Thymus (tissue), 11 donors: ENCODE measurements around the gene CASP2. TPM values are rescaled to one million over a fixed set of nuclear protein-coding genes. Genes with fewer than 3 reads are reported as not detected.
A peak's percentile ranks its signal among the peaks of the same experiment; 100 is the strongest.
"Not testable (repeated sequence)": the region's sequence is repeated elsewhere in the genome, so short reads cannot be mapped to it uniquely, and the experiment has no call there.

ENCODE experiments used
- DNase-seq, 9 donors: peaks; one replicate each; pipeline ENCODE4 v3.0.0-alpha.2; 2013; ENCODE audit warnings: low spot score in 9 of 9, low read depth in 6 of 9, missing footprints in 1 of 9
- H3K27ac ChIP-seq, 2 donors: one replicate each; pipeline ENCODE4 v1.5.1; 2013; ENCODE audit warnings: control low read depth in 1 of 2, low read depth in 1 of 2, low read length in 1 of 2, mild to moderate bottlenecking in 1 of 2, moderate library complexity in 1 of 2
- H3K27me3 ChIP-seq, 2 donors: one replicate each; pipeline ENCODE4 v1.5.1; 2013; ENCODE audit warnings: low read length in 1 of 2; ENCODE audit not compliant: control insufficient read depth in 2 of 2, insufficient read depth in 1 of 2
- H3K36me3 ChIP-seq, 2 donors: one replicate each; pipeline ENCODE4 v1.5.1; 2013; ENCODE audit warnings: low read length in 1 of 2, mild to moderate bottlenecking in 1 of 2, moderate library complexity in 1 of 2; ENCODE audit not compliant: control insufficient read depth in 2 of 2, insufficient read depth in 2 of 2
- H3K4me1 ChIP-seq, 2 donors: one replicate each; pipeline ENCODE4 v1.5.1; 2013; ENCODE audit warnings: low read length in 2 of 2; ENCODE audit not compliant: control insufficient read depth in 2 of 2, insufficient read depth in 2 of 2
- H3K4me3 ChIP-seq, 2 donors: one replicate each; pipeline ENCODE4 v1.5.1; 2013; ENCODE audit warnings: low read length in 2 of 2, control low read depth in 1 of 2, mild to moderate bottlenecking in 1 of 2
- H3K9me3 ChIP-seq, 2 donors: one replicate each; pipeline ENCODE4 v1.5.1; 2013; ENCODE audit warnings: low read length in 1 of 2, mild to moderate bottlenecking in 1 of 2; ENCODE audit not compliant: control insufficient read depth in 2 of 2, insufficient read depth in 1 of 2
- WGBS: extraction: QIAGEN DNeasy Blood & Tissue Kit; methylation state at CpG from one replicate; pipeline ENCODE4 v1.1.7; 2013; 5-methylcytosine and 5-hydroxymethylcytosine counted together
- polyA plus RNA-seq: library from polyadenylated mRNA; stranded (reverse); fragments of 200-250 nt; gene quantifications from one replicate; pipeline ENCODE4 v1.2.3, GENCODE V29; 2013
- total RNA-seq: library from RNA; stranded (reverse); fragments of 120-200 nt; gene quantifications from one replicate; pipeline ENCODE4 v1.2.4, GENCODE V29; 2013
- donor health status: healthy.

CASP2 gene
- total and polyA plus RNA-seq, 2 donors, result 17.5 to 18.6 TPM

GRCh38 chr7:143285806-143286521 lies 2.2 kb upstream of the CASP2 start:
- H3K9me3 ChIP-seq, result peaks cover 0 to 7% of the 10 kb centered on the region in 2 donors
- peaks cover 25 to 47% of the 10 kb centered on the region in 2 donors for H3K4me1 ChIP-seq
- WGBS, result 99% methylated on average over 11 of the region's 11 CpGs
- no peak overlapping the region for H3K27ac ChIP-seq
- no peaks in the 10 kb centered on the region for H3K27me3 ChIP-seq
- H3K36me3 ChIP-seq, result peaks cover 0 to 3% of the 10 kb centered on the region in 2 donors
- no peak for DNase-seq
- no peak overlapping the region for H3K4me3 ChIP-seq

- Histone ChIP-seq H3K36me3 (peaks cover 0 to 7% of the 10 kb centered on the region in 2 donors), H3K27ac (no peak overlapping the region), H3K4me1 (peaks cover 25 to 47% of the 10 kb centered on the region in 2 donors), H3K9me3 (peaks cover 0 to 7% of the 10 kb centered on the region in 2 donors), H3K4me3 (no peak overlapping the region), H3K27me3 (no peaks in the 10 kb centered on the region)
- 100% methylated on average over 6 of the region's 6 CpGs for WGBS
- no peak for DNase-seq
Measured at GRCh38 chr7:143286522-143286890, 1.6 kb upstream of the CASP2 start.

- peak overlapping the region; percentile 87 to 97 for H3K4me3 ChIP-seq
- H3K9me3 ChIP-seq, result peaks cover 0 to 7% of the 10 kb centered on the region in 2 donors
- peaks cover 25 to 47% of the 10 kb centered on the region in 2 donors for H3K4me1 ChIP-seq
- H3K36me3 ChIP-seq, result peaks cover 4 to 15% of the 10 kb centered on the region in 2 donors
- 84% methylated on average over 17 of the region's 17 CpGs for WGBS
- H3K27me3 ChIP-seq, result no peaks in the 10 kb centered on the region
- DNase-seq, result no peak
- peak overlapping the region; percentile 32 to 65 for H3K27ac ChIP-seq
Measured at GRCh38 chr7:143287339-143287934, 714 bp upstream of the CASP2 start.

GRCh38 chr7:143288836-143289235 lies 685 bp downstream of the CASP2 start:
- Histone ChIP-seq H3K36me3 (peaks cover 17 to 29% of the 10 kb centered on the region in 2 donors), H3K9me3 (peaks cover 0 to 7% of the 10 kb centered on the region in 2 donors), H3K27me3 (no peaks in the 10 kb centered on the region), H3K27ac (peak overlapping the region; percentile 86 to 93), H3K4me1 (peaks cover 19 to 39% of the 10 kb centered on the region in 2 donors), H3K4me3 (peak overlapping the region; percentile 87 to 97)
- WGBS, result 1% methylated on average over 11 of the region's 11 CpGs
- no peak for DNase-seq

- peak overlapping the region; percentile 87 to 97 for H3K4me3 ChIP-seq
- peaks cover 23 to 34% of the 10 kb centered on the region in 2 donors for H3K36me3 ChIP-seq
- peaks cover 15 to 33% of the 10 kb centered on the region in 2 donors for H3K4me1 ChIP-seq
- no peak for DNase-seq
- no peak overlapping the region for H3K27ac ChIP-seq
- WGBS, result 27% methylated on average over 6 of the region's 6 CpGs
- H3K9me3 ChIP-seq, result peaks cover 0 to 7% of the 10 kb centered on the region in 2 donors
- H3K27me3 ChIP-seq, result no peaks in the 10 kb centered on the region
Measured at GRCh38 chr7:143289421-143289820, 1.3 kb downstream of the CASP2 start.

- not testable (repeated sequence) for H3K27ac ChIP-seq, H3K27me3 ChIP-seq, H3K9me3 ChIP-seq, DNase-seq
- H3K36me3 ChIP-seq, result peaks cover 28 to 39% of the 10 kb centered on the region in 2 donors
- H3K4me1 ChIP-seq, result peaks cover 15 to 28% of the 10 kb centered on the region in 2 donors
- 68% methylated on average over 4 of the region's 4 CpGs for WGBS
- H3K4me3 ChIP-seq, result peak overlapping the region; percentile 87 to 97
Measured at GRCh38 chr7:143289888-143290287, 1.7 kb downstream of the CASP2 start.

- H3K4me1 ChIP-seq, result peaks cover 15 to 27% of the 10 kb centered on the region in 2 donors
- 81% methylated on average over 4 of the region's 4 CpGs for WGBS
Measured at GRCh38 chr7:143290293-143290692, 2.1 kb downstream of the CASP2 start.

GRCh38 chr7:143292876-143293275 lies 4.7 kb downstream of the CASP2 start:
- H3K4me3 ChIP-seq, result no peak overlapping the region
- H3K36me3 ChIP-seq, result peaks cover 37 to 65% of the 10 kb centered on the region in 2 donors
- peaks cover 12 to 19% of the 10 kb centered on the region in 2 donors for H3K4me1 ChIP-seq
- H3K9me3 ChIP-seq, result peaks cover 0 to under 1% of the 10 kb centered on the region in 2 donors
- H3K27me3 ChIP-seq, result no peaks in the 10 kb centered on the region
- 98% methylated on average over 5 of the region's 5 CpGs for WGBS
- H3K27ac ChIP-seq, result no peak overlapping the region
- no peak for DNase-seq

More at GRCh38 chr7:143290293-143290692, 2.1 kb downstream of the CASP2 start:
- Histone ChIP-seq H3K27ac (no peak overlapping the region), H3K36me3 (peaks cover 31 to 43% of the 10 kb centered on the region in 2 donors), H3K27me3 (no peaks in the 10 kb centered on the region), H3K4me3 (peak overlapping the region in 1 of 2 donors; percentile 97), H3K9me3 (peaks cover 0 to 7% of the 10 kb centered on the region in 2 donors)
- no peak for DNase-seq

GRCh38 chr7:143295870-143296269 lies 7.7 kb downstream of the CASP2 start:
- no peak overlapping the region for H3K27ac ChIP-seq
- H3K4me3 ChIP-seq, result no peak overlapping the region
- no peaks in the 10 kb centered on the region for H3K27me3 ChIP-seq
- H3K36me3 ChIP-seq, result peaks cover 54 to 92% of the 10 kb centered on the region in 2 donors
- H3K4me1 ChIP-seq, result peaks cover 0 to 4% of the 10 kb centered on the region in 2 donors
- H3K9me3 ChIP-seq, result no peaks in the 10 kb centered on the region
- no peak for DNase-seq
